MCF 10A (cell line): Measurements from ENCODE around the gene PYCARD. TPM values are rescaled to one million over a fixed set of nuclear protein-coding genes. Genes with fewer than 3 reads are reported as not detected.
"Not testable (repeated sequence)": the region's sequence is repeated elsewhere in the genome, so short reads cannot be mapped to it uniquely, and the experiment has no call there.

ENCODE experiments used
- BruUV-seq: library from RNA; stranded (reverse); fragments of 400-500 nt; replicated peaks from 2 replicates; lab custom pipeline; 2021; lab: Mats Ljungman, UMichigan
- CTCF ChIA-PET: fragments of 300-600 bp; sonication (Branson Sonifier 250); formaldehyde crosslinking; extraction: SDS; loops from one replicate; lab custom pipeline; 2021; ENCODE audit warnings: antibody characterized with exemption, inconsistent platforms; lab: Yijun Ruan, JAX
- POLR2A ChIA-PET: fragments of 300-600, 350-650 bp; sonication (Branson Sonifier 250); formaldehyde crosslinking; extraction: SDS; loops from one replicate; lab custom pipeline; 2020; ENCODE audit warnings: antibody characterized with exemption, inconsistent platforms; lab: Yijun Ruan, JAX
- DNase-seq: peaks from one replicate; pipeline ENCODE4 v3.0.0-alpha.2; 2018; ENCODE audit not compliant: unreplicated experiment
- H3K27ac Mint-ChIP-seq: one replicate; pipeline ENCODE4 v1.8.0; 2022; ENCODE audit warnings: mild to moderate bottlenecking, low read depth, mixed read lengths; ENCODE audit not compliant: unreplicated experiment
- H3K27me3 Mint-ChIP-seq: one replicate; pipeline ENCODE4 v1.8.0; 2022; ENCODE audit warnings: mixed read lengths; ENCODE audit not compliant: insufficient read depth, unreplicated experiment
- H3K36me3 Mint-ChIP-seq: one replicate; pipeline ENCODE4 v1.8.0; 2022; ENCODE audit warnings: mild to moderate bottlenecking, moderate library complexity, mixed read lengths; ENCODE audit not compliant: insufficient read depth, unreplicated experiment
- H3K4me1 Mint-ChIP-seq: one replicate; pipeline ENCODE4 v1.8.0; 2022; ENCODE audit warnings: mixed read lengths; ENCODE audit not compliant: insufficient read depth, unreplicated experiment
- H3K4me3 Mint-ChIP-seq: one replicate; pipeline ENCODE4 v1.8.0; 2022; ENCODE audit warnings: mild to moderate bottlenecking, moderate library complexity, mixed read lengths; ENCODE audit not compliant: unreplicated experiment
- H3K9me3 Mint-ChIP-seq: one replicate; pipeline ENCODE4 v1.8.0; 2022; ENCODE audit warnings: mixed read lengths; ENCODE audit not compliant: unreplicated experiment
- CTCF ChIP-seq: fragments of 200-600 bp; IDR thresholded peaks from one replicate; pipeline ENCODE4 v1.8.0; 2022; ENCODE audit warnings: antibody characterized with exemption, mild to moderate bottlenecking; ENCODE audit not compliant: unreplicated experiment
- intact Hi-C: fragments of 100-400 bp; cut with micrococcal nuclease; formaldehyde crosslinking; loops from 2 replicates; pipeline ENCODE4 v1.14.1; 2022
- total RNA-seq: library from RNA; stranded (reverse); gene quantifications from 2 replicates; pipeline ENCODE4 v1.2.3, GENCODE V29; 2022

Gene PYCARD
- total RNA-seq, 1 experiment from 2014 or later = 0.47 TPM

- Mint-ChIP-seq H3K4me1 (peaks cover 26% of the 10 kb centered on the region), H3K36me3 (peaks cover 49% of the 10 kb centered on the region), H3K9me3 (no peaks in the 10 kb centered on the region), H3K4me3 (peak within 1 kb of the TSS; percentile 95), H3K27me3 (no peaks in the 10 kb centered on the region), H3K27ac (peak within 1 kb of the TSS; percentile 99)
- CTCF ChIA-PET = interaction anchor here (0.6 to 1.2 kb wide), 5 partner anchors 14 to 281 kb away, joined by 3 to 6 read pairs (median 4); no protein-coding TSS in a partner anchor
- no TSS peak for BruUV-seq
- intact Hi-C loops = loop anchor here (2.0 to 10.0 kb wide), 5 partner anchors 38 to 515 kb away; partner anchors contain the start of genes KAT8 and ZNF843
- POLR2A ChIA-PET = interaction anchor here (0.7 to 2.8 kb wide), 44 partner anchors 9 to 698 kb away, joined by 3 to 53 read pairs (median 5); partner anchors contain the start of genes ARMC5, KAT8, PRSS8 and PYCARD
- peak; percentile 82 for DNase-seq
- no peak for TF ChIP-seq CTCF
These were observed 22.7 kb downstream of the PYCARD start, which contains the start of gene FUS for GRCh38 chr16:31179747-31180459. FUS (plus strand) TSS chr16:31180139; CDS start chr16:31180215, 76 bp downstream.

GRCh38 chr16:31179219-31179746 lies 23.3 kb downstream of the PYCARD start:
- TSS peak; percentile 86 for BruUV-seq
- Mint-ChIP-seq H3K9me3 (no peaks in the 10 kb centered on the region), H3K27me3 (no peaks in the 10 kb centered on the region), H3K27ac (peak overlapping the region; percentile 99), H3K36me3 (peaks cover 43% of the 10 kb centered on the region), H3K4me1 (peaks cover 26% of the 10 kb centered on the region), H3K4me3 (peak overlapping the region; percentile 95)
- ChIA-PET POLR2A (interaction anchor here (0.7 to 2.8 kb wide), 36 partner anchors 8 to 534 kb away, joined by 3 to 53 read pairs (median 6); partner anchors contain the start of genes ARMC5, KAT8, PRSS8 and PYCARD), CTCF (interaction anchor here (1.0 to 1.2 kb wide), 2 partner anchors 20 to 204 kb away, joined by 3 to 6 read pairs; no protein-coding TSS in a partner anchor)
- no peak for TF ChIP-seq CTCF
- intact Hi-C loops = loop anchor here (5.0 kb wide), 1 partner anchor 37 kb away; no protein-coding TSS in a partner anchor
- DNase-seq = no peak

- peaks cover 8% of the 10 kb centered on the region for H3K4me1 Mint-ChIP-seq
- H3K27ac Mint-ChIP-seq = no peak overlapping the region
- ChIA-PET CTCF (interaction anchor here (0.6 to 1.2 kb wide), 4 partner anchors 14 to 122 kb away, joined by 3 to 4 read pairs (median 4); partner anchors contain the start of gene KAT8), POLR2A (interaction anchor here (0.6 to 1.5 kb wide), 3 partner anchors 35 to 60 kb away, joined by 3 to 7 read pairs (median 3); partner anchors contain the start of gene KAT8)
- no peak overlapping the region for H3K4me3 Mint-ChIP-seq
- peaks cover 21% of the 10 kb centered on the region for H3K36me3 Mint-ChIP-seq
- DNase-seq = peak; percentile 57
- no TSS peak for BruUV-seq
- no peaks in the 10 kb centered on the region for H3K27me3 Mint-ChIP-seq
- H3K9me3 Mint-ChIP-seq = no peaks in the 10 kb centered on the region
- TF ChIP-seq CTCF = no peak
- intact Hi-C loops = loop anchor here (5.0 kb wide), 1 partner anchor 35 kb away; no protein-coding TSS in a partner anchor
These were observed 25.4 kb downstream of the PYCARD start for GRCh38 chr16:31177136-31177535.

- H3K4me1 Mint-ChIP-seq, H3K27ac Mint-ChIP-seq, H3K36me3 Mint-ChIP-seq, intact Hi-C loops, H3K9me3 Mint-ChIP-seq, DNase-seq, H3K4me3 Mint-ChIP-seq, POLR2A ChIA-PET, H3K27me3 Mint-ChIP-seq, BruUV-seq: not testable (repeated sequence)
- CTCF ChIA-PET = interaction anchor here (0.6 kb wide), 1 partner anchor 28 kb away, joined by 4 read pairs; no protein-coding TSS in a partner anchor
These were observed 32.5 kb downstream of the PYCARD start for GRCh38 chr16:31170048-31170447.
